Type B pancreatic cell (in vitro differentiated cells): ENCODE results near the gene PLEKHG4. TPM values are rescaled to one million over a fixed set of nuclear protein-coding genes. Genes with fewer than 3 reads are reported as not detected.

Experiments used
- DNase-seq: peaks from one replicate; pipeline ENCODE4 v3.0.0; 2021; ENCODE audit warnings: mixed read lengths; ENCODE audit not compliant: unreplicated experiment; ENCODE audit errors: extremely low spot score
- H3K27ac Mint-ChIP-seq: 2 replicates; pipeline ENCODE4 v1.8.0; 2021; ENCODE audit warnings: mild to moderate bottlenecking, mixed read lengths
- H3K27me3 Mint-ChIP-seq: 2 replicates; pipeline ENCODE4 v1.8.0; 2021; ENCODE audit warnings: mixed read lengths
- H3K36me3 Mint-ChIP-seq: 2 replicates; pipeline ENCODE4 v1.8.0; 2021; ENCODE audit warnings: mixed read lengths
- H3K4me1 Mint-ChIP-seq: one replicate; pipeline ENCODE4 v1.8.0; 2021; ENCODE audit warnings: mixed read lengths; ENCODE audit not compliant: unreplicated experiment
- H3K4me3 Mint-ChIP-seq: 2 replicates; pipeline ENCODE4 v1.8.0; 2021; ENCODE audit warnings: mild to moderate bottlenecking, mixed read lengths
- H3K9me3 Mint-ChIP-seq: 2 replicates; pipeline ENCODE4 v1.8.0; 2021; ENCODE audit warnings: mixed read lengths
- total RNA-seq: library from RNA; stranded (reverse); gene quantifications from 2 replicates; pipeline ENCODE4 v1.2.1, GENCODE V29; 2021; ENCODE audit warnings: low replicate concordance
- TF ChIP-seq, protein P1 (sequence below): fragments of 200-600 bp; sonication (generic); conservative IDR thresholded peaks from 2 replicates; pipeline ENCODE4 v1.5.0; 2021; ENCODE audit warnings: antibody characterized with exemption, mild to moderate bottlenecking

The PLEKHG4 gene
- total RNA-seq, 1 donor from 2014 or later = 3.8 TPM

DNA sequence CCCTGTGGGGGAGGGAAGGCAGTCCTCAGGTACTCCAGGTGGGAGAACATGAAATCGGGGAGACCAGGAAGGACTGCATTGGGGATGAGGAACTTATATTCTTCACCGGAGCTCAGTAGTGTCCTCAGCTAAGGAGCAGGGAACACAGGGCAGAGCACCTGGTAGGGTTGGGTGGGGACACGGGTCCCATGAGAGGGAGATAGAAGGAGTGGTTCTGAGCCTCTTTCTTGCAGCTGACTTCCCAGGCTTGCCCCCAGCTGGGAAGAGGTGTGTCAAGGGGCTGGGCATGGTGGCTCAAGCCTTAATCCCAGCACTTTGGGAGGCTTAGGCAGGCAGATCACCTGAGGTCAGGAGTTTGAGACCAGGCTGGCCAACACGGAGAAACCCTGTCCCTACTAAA is 34.1 kb upstream of the PLEKHG4 start:
- Mint-ChIP-seq H3K36me3 (no peaks in the 10 kb centered on the region), H3K4me3 (peak overlapping the region; percentile 84), H3K27ac (peak overlapping the region; percentile 89), H3K9me3 (no peaks in the 10 kb centered on the region), H3K27me3 (peaks cover 22% of the 10 kb centered on the region), H3K4me1 (peaks cover 28% of the 10 kb centered on the region)
- TF ChIP-seq, protein P1, sequence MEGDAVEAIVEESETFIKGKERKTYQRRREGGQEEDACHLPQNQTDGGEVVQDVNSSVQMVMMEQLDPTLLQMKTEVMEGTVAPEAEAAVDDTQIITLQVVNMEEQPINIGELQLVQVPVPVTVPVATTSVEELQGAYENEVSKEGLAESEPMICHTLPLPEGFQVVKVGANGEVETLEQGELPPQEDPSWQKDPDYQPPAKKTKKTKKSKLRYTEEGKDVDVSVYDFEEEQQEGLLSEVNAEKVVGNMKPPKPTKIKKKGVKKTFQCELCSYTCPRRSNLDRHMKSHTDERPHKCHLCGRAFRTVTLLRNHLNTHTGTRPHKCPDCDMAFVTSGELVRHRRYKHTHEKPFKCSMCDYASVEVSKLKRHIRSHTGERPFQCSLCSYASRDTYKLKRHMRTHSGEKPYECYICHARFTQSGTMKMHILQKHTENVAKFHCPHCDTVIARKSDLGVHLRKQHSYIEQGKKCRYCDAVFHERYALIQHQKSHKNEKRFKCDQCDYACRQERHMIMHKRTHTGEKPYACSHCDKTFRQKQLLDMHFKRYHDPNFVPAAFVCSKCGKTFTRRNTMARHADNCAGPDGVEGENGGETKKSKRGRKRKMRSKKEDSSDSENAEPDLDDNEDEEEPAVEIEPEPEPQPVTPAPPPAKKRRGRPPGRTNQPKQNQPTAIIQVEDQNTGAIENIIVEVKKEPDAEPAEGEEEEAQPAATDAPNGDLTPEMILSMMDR = no peak
- DNase-seq = no peak

DNA sequence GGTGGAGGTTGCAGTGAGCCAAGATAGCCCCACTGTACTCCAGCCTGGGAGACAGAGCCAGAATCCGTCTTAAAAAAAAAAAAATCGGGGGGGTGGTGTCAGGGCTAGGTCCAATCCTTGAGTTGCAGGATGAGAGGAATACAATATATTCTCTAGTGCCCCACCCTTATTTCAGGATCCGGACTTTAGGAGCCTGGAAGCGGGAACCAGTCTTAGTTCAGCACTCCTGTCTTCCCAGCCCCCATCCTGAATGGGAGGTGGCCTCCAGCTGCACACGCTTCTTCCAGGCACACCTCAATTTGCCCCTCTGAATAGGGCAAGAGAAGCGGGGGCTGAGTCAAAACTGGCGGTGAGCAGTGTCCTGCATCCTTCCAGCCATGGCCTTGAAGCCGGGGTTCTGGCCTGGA is 33.7 kb upstream of the PLEKHG4 start:
- no peak for DNase-seq
- Mint-ChIP-seq H3K9me3 (no peaks in the 10 kb centered on the region), H3K27ac (peak overlapping the region; percentile 89), H3K4me3 (peak overlapping the region; percentile 84), H3K4me1 (peaks cover 31% of the 10 kb centered on the region), H3K27me3 (peaks cover 27% of the 10 kb centered on the region), H3K36me3 (no peaks in the 10 kb centered on the region)
- TF ChIP-seq, protein P1 = no peak

DNA sequence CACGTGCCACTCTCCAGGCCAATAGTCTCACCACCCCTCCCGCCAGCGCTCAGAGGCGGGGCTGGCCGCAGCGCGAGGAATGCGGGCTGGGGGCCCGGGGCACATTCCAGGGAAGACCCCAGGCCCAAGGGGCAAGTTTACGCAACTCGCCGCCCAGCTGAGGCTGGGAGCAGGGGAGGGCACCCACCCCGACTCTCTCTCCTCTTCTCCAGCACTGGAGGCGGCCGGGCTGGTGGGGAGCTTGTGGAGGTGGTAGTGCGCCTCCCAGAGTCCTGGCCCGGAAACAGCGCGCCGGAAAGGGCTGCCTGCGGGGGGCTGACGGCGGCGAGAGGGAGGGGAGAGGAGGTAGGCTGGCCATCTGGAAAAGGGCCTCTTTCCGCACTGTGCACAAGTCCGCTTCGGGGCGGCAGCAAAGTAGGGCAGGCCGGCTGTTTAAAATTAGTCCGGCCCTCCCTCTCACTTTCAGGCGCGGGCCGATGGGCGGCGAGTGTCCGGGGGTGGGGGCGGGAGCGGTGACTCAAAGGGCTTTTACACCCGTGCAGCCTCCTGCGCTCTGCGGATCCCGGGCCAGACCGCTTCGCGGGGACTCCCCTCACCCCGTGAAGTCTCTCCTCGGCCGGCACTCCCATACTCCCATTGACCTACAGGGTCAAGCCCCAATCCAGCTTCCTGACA is 33.1 kb upstream of the PLEKHG4 start:
- H3K27me3 Mint-ChIP-seq = peaks cover 32% of the 10 kb centered on the region
- TF ChIP-seq, protein P1 = peak; percentile 55
- DNase-seq = peak; percentile 89
- H3K9me3 Mint-ChIP-seq = no peaks in the 10 kb centered on the region
- peak overlapping the region; percentile 89 for H3K27ac Mint-ChIP-seq
- H3K4me1 Mint-ChIP-seq = peaks cover 31% of the 10 kb centered on the region
- peak overlapping the region; percentile 84 for H3K4me3 Mint-ChIP-seq
- H3K36me3 Mint-ChIP-seq = no peaks in the 10 kb centered on the region

DNA sequence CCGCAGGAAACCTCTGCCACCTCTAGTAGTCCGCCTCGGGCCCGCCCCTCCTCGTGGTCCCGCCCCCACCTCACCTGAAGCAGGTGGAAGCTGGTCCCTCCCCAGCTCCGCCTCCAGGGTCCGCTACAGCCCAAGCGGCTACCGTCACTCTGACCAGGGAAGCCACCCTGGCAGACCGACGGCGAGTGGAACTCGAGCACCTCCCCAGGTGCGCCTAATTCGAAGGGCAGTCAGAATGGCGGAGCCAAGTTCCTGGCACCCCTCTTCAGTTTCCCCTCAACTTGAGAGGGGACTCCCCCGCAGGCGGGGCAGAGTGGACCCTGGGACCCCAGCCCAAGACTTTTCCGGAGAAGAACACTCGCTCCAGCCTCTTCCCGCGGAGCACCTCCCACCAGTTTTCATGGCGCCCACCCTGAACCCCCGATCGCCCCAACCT is 32.6 kb upstream of the PLEKHG4 start:
- peak overlapping the region; percentile 84 for H3K4me3 Mint-ChIP-seq
- no peak for DNase-seq
- peak overlapping the region; percentile 89 for H3K27ac Mint-ChIP-seq
- no peaks in the 10 kb centered on the region for H3K9me3 Mint-ChIP-seq
- H3K36me3 Mint-ChIP-seq = no peaks in the 10 kb centered on the region
- H3K27me3 Mint-ChIP-seq = peaks cover 35% of the 10 kb centered on the region
- peaks cover 26% of the 10 kb centered on the region for H3K4me1 Mint-ChIP-seq
- TF ChIP-seq, protein P1 = no peak

DNA sequence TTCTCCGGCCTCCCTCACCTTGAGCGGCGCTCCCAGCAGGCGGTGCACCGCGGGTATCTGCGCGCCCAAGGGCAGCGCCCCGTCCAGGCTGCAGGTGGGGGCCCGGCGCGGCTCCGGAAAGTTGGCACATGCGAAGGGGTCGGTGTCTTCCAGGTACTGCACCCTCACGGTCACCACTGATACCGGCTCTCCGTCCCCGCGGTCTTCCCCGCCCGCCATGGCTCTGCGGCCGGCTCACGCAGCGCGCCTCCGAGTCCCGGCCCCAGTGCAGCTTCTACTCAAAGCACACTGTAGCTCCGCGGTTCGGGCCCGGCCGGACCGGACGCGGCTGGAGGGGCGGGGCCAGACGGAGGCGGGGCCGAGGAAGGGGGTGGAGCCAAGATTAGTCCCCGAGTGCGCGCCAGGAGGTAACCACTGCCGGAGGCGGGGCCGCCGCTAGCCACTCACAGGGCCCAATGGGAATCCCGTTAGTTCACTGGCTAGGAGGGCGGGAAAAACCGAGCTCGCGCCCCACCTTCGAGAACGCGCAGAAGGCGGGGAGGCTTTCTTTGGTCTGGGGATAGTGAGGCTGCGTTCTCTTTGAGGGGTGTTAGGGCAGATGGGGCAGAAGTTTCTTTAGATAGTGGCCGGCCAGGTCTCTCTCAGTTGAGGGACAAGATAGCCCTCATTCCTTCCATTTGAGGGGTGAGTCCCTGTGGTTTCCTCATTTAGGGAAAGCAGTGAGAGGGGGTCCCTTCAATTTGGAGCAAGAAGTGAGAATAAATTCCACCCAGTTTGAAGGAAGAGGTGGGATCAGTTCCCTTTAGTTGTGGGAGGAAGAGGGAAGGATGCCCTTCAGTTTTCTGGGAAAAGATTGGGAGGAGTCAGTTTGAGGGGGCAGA is 31.9 kb upstream of the PLEKHG4 start, which contains the start of gene FHOD1:
Gene FHOD1, minus strand, starts transcription at position 290 of the 881 bp plus-strand sequence. Its CDS starts 71 bp downstream, at position 219.
- Mint-ChIP-seq H3K9me3 (no peaks in the 10 kb centered on the region), H3K4me1 (peaks cover 25% of the 10 kb centered on the region), H3K27me3 (peaks cover 38% of the 10 kb centered on the region), H3K27ac (peak within 1 kb of the TSS; percentile 89), H3K4me3 (peak within 1 kb of the TSS; percentile 84), H3K36me3 (no peaks in the 10 kb centered on the region)
- peak; percentile 97 for DNase-seq
- TF ChIP-seq, protein P1 = peak; percentile 40
